H9 (cell line): ENCODE measurements around the gene OXSR1. TPM values are rescaled to one million over a fixed set of nuclear protein-coding genes. Genes with fewer than 3 reads are reported as not detected.

Source experiments
- DNase-seq: peaks from one replicate; pipeline ENCODE4 v3.0.0-alpha.2; 2017
- H2AFZ ChIP-seq: one replicate; pipeline ENCODE4 v1.6.1; 2013; ENCODE audit warnings: mild to moderate bottlenecking, low read length, control low read depth, moderate library complexity
- H2AK5ac ChIP-seq: 2 replicates; pipeline ENCODE4 v1.6.1; 2013; ENCODE audit warnings: low read length, control low read depth, mixed read lengths; ENCODE audit not compliant: insufficient read length
- H2BK120ac ChIP-seq: one replicate; pipeline ENCODE4 v1.6.1; 2013; ENCODE audit warnings: low read depth, mild to moderate bottlenecking, low read length, control low read depth, inconsistent platforms; ENCODE audit not compliant: poor library complexity, severe bottlenecking
- H2BK12ac ChIP-seq: 2 replicates; pipeline ENCODE4 v1.6.1; 2013; ENCODE audit warnings: low read length, control low read depth, mixed read lengths, low read depth; ENCODE audit not compliant: insufficient read length
- H2BK15ac ChIP-seq: 2 replicates; pipeline ENCODE4 v1.6.1; 2013; ENCODE audit warnings: low read depth, low read length, control low read depth
- H2BK20ac ChIP-seq: one replicate; pipeline ENCODE4 v1.6.1; 2013; ENCODE audit warnings: low read depth, mild to moderate bottlenecking, low read length, control low read depth, inconsistent platforms; ENCODE audit not compliant: poor library complexity, severe bottlenecking
- H2BK5ac ChIP-seq: 2 replicates; pipeline ENCODE4 v1.6.1; 2013; ENCODE audit warnings: low read length, control low read depth, mixed read lengths; ENCODE audit not compliant: insufficient read length
- H3K14ac ChIP-seq: 2 replicates; pipeline ENCODE4 v1.6.1; 2013; ENCODE audit warnings: low read length, control low read depth; ENCODE audit not compliant: insufficient read depth
- H3K18ac ChIP-seq: 2 replicates; pipeline ENCODE4 v1.6.1; 2013; ENCODE audit warnings: low read depth, mild to moderate bottlenecking, mixed read lengths, low read length, control low read depth; ENCODE audit not compliant: insufficient read length
- H3K23ac ChIP-seq: 2 replicates; pipeline ENCODE4 v1.6.1; 2013; ENCODE audit warnings: low read length, control low read depth, mixed read lengths, low read depth; ENCODE audit not compliant: insufficient read length
- H3K23me2 ChIP-seq: 2 replicates; pipeline ENCODE4 v1.6.1; 2013; ENCODE audit warnings: low read depth, mild to moderate bottlenecking, mixed read lengths, low read length, control low read depth; ENCODE audit not compliant: insufficient read length, poor library complexity, severe bottlenecking
- H3K27ac ChIP-seq: 2 replicates; pipeline ENCODE4 v1.5.1; 2013; ENCODE audit warnings: low read length, control low read depth, mixed read lengths, low read depth; ENCODE audit not compliant: insufficient read length
- H3K27me3 ChIP-seq: 2 replicates; pipeline ENCODE4 v1.6.1; 2013; ENCODE audit warnings: low read length, control low read depth, inconsistent platforms; ENCODE audit not compliant: insufficient read depth
- H3K4ac ChIP-seq: 2 replicates; pipeline ENCODE4 v1.6.1; 2013; ENCODE audit warnings: low read depth, mild to moderate bottlenecking, control low read depth, inconsistent platforms, low read length, moderate library complexity
- H3K4me1 ChIP-seq: 2 replicates; pipeline ENCODE4 v1.6.1; 2013; ENCODE audit warnings: low read length, control low read depth, inconsistent platforms; ENCODE audit not compliant: insufficient read depth
- H3K4me2 ChIP-seq: 2 replicates; pipeline ENCODE4 v1.6.1; 2013; ENCODE audit warnings: low read length, control low read depth, mixed read lengths; ENCODE audit not compliant: insufficient read length, insufficient read depth
- H3K56ac ChIP-seq: 2 replicates; pipeline ENCODE4 v1.6.1; 2013; ENCODE audit warnings: low read depth, mild to moderate bottlenecking, mixed read lengths, low read length, control low read depth; ENCODE audit not compliant: insufficient read length
- H3K79me1 ChIP-seq: 2 replicates; pipeline ENCODE4 v1.6.1; 2013; ENCODE audit warnings: low read depth, mild to moderate bottlenecking, moderate library complexity, low read length, control low read depth, inconsistent platforms; ENCODE audit not compliant: insufficient read depth, poor library complexity, severe bottlenecking
- H3K79me2 ChIP-seq: 2 replicates; pipeline ENCODE4 v1.6.1; 2013; ENCODE audit warnings: low read length, control low read depth, inconsistent platforms; ENCODE audit not compliant: insufficient read depth
- H3K9ac ChIP-seq: 2 replicates; pipeline ENCODE4 v1.6.1; 2013; ENCODE audit warnings: low read length, control low read depth, mixed read lengths; ENCODE audit not compliant: insufficient read length; ENCODE audit errors: extremely low read depth
- H3K9me3 ChIP-seq: one replicate; pipeline ENCODE4 v1.6.1; 2013; ENCODE audit warnings: low read depth, low read length, inconsistent platforms; ENCODE audit not compliant: control insufficient read depth
- H3T11ph ChIP-seq: one replicate; pipeline ENCODE4 v1.6.1; 2013; ENCODE audit warnings: mild to moderate bottlenecking, low read length, control low read depth, inconsistent platforms
- H4K20me1 ChIP-seq: one replicate; pipeline ENCODE4 v1.6.1; 2013; ENCODE audit not compliant: control insufficient read depth, insufficient read length, insufficient read depth
- H4K5ac ChIP-seq: 2 replicates; pipeline ENCODE4 v1.6.1; 2013; ENCODE audit warnings: low read depth, mild to moderate bottlenecking, mixed read lengths, low read length, control low read depth; ENCODE audit not compliant: insufficient read length
- H4K8ac ChIP-seq: replicated peaks from 2 replicates; pipeline ENCODE4 v1.6.1; 2013; ENCODE audit warnings: low read length, control low read depth, mixed read lengths, low read depth; ENCODE audit not compliant: insufficient read length
- H4K91ac ChIP-seq: 2 replicates; pipeline ENCODE4 v1.6.1; 2013; ENCODE audit warnings: low read depth, mild to moderate bottlenecking, moderate library complexity, mixed read lengths, low read length, control low read depth; ENCODE audit not compliant: insufficient read length
- H3K27ac Mint-ChIP-seq, 3 experiments: 2 replicates in 2 of 3; 3 replicates in 1 of 3; pipeline ENCODE4 v1.8.0; 2020 to 2021; ENCODE audit warnings: mixed read lengths in 3 of 3, mild to moderate bottlenecking in 1 of 3, moderate library complexity in 1 of 3
- H3K27me3 Mint-ChIP-seq: 2 replicates; pipeline ENCODE4 v1.8.0; 2021; ENCODE audit warnings: low read depth, mild to moderate bottlenecking, moderate library complexity, mixed read lengths
- H3K36me3 Mint-ChIP-seq, 3 experiments: 2 replicates in 2 of 3; 3 replicates in 1 of 3; pipeline ENCODE4 v1.8.0; 2020 to 2021; ENCODE audit warnings: low read depth in 3 of 3, mixed read lengths in 3 of 3; ENCODE audit not compliant: insufficient read depth in 1 of 3
- H3K4me1 Mint-ChIP-seq, 2 experiments: 2 replicates each; pipeline ENCODE4 v1.8.0; 2020; ENCODE audit warnings: mixed read lengths in 2 of 2
- H3K4me3 Mint-ChIP-seq, 2 experiments: 2 replicates in 1 of 2; 3 replicates in 1 of 2; pipeline ENCODE4 v1.8.0; 2020 to 2021; ENCODE audit warnings: mild to moderate bottlenecking in 2 of 2, mixed read lengths in 2 of 2, moderate library complexity in 1 of 2
- H3K9me3 Mint-ChIP-seq, 2 experiments: 2 replicates in 1 of 2; 3 replicates in 1 of 2; pipeline ENCODE4 v1.8.0; 2020; ENCODE audit warnings: mild to moderate bottlenecking in 2 of 2, mixed read lengths in 2 of 2, moderate library complexity in 1 of 2
- WGBS: extraction: QIAGEN DNeasy Blood & Tissue Kit; methylation state at CpG from one replicate; pipeline ENCODE4 v1.1.7; 2013; ENCODE audit warnings: missing lambda C conversion rate, low lambda C conversion rate, mixed read lengths; ENCODE audit not compliant: insufficient read length; ENCODE audit errors: extremely low coverage; 5-methylcytosine and 5-hydroxymethylcytosine counted together
- total RNA-seq: library from RNA; stranded (reverse); gene quantifications from 2 replicates; pipeline ENCODE4 v1.2.1, GENCODE V29; 2021
- TF ChIP-seq, protein P1 (sequence below): fragments of 200-600 bp; sonication (generic); conservative IDR thresholded peaks from 3 replicates; pipeline ENCODE4 v1.8.0; 2021; ENCODE audit warnings: antibody characterized with exemption, mild to moderate bottlenecking

The OXSR1 gene
- total RNA-seq, 1 experiment from 2014 or later = 54.1 TPM

DNA sequence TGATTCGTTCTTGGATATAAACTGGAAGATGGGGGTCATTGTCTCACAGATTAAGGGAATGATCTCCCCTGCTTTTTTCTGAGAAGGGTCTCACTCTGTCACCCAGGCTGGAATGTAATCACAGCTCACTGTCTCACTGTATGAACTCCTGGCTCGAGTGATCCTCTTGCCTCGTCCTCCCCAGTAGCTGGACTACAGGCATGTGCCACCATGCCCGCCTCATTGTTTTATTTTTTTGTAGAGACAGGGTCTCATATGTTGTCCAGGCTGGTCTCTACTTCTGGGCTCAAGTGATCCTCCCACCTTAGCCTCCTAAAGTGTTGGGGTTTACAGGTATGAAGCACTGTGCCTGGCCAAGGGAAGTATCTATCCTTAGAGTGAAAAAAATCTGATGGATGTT is 5.4 kb downstream of the OXSR1 start:
- Histone ChIP-seq H4K20me1 (no peaks in the 10 kb centered on the region), H3K4me2 (no peak overlapping the region), H3K14ac (no peak overlapping the region), H3K18ac (no peak overlapping the region), H3K79me2 (peaks cover 24% of the 10 kb centered on the region; the same call in 1 of the 2 replicates), H4K91ac (no peak overlapping the region), H2BK120ac (no peak overlapping the region), H3K23ac (no peak overlapping the region), H3K27ac (no peak overlapping the region), H2AFZ (no peak overlapping the region), H3T11ph (no peak overlapping the region), H3K9me3 (no peaks in the 10 kb centered on the region), H3K9ac (no peak overlapping the region), H3K27me3 (no peaks in the 10 kb centered on the region), H3K79me1 (peaks cover 8% of the 10 kb centered on the region), H4K5ac (no peak overlapping the region), H2BK5ac (no peak overlapping the region), H2BK15ac (no peak overlapping the region), H2BK12ac (no peak overlapping the region), H4K8ac (no peak overlapping the region), H2BK20ac (no peak overlapping the region), H3K56ac (no peak overlapping the region), H2AK5ac (no peak overlapping the region), H3K4ac (no peak overlapping the region), H3K23me2 (no peaks in the 10 kb centered on the region), H3K4me1 (peaks cover 3% of the 10 kb centered on the region; the same call in 1 of the 2 replicates)
- H3K9me3 Mint-ChIP-seq = no peaks in the 10 kb centered on the region
- no peaks in the 10 kb centered on the region for H3K27me3 Mint-ChIP-seq
- WGBS = no CpG with 5 or more reads among the region's 4 CpGs
- TF ChIP-seq, protein P1, sequence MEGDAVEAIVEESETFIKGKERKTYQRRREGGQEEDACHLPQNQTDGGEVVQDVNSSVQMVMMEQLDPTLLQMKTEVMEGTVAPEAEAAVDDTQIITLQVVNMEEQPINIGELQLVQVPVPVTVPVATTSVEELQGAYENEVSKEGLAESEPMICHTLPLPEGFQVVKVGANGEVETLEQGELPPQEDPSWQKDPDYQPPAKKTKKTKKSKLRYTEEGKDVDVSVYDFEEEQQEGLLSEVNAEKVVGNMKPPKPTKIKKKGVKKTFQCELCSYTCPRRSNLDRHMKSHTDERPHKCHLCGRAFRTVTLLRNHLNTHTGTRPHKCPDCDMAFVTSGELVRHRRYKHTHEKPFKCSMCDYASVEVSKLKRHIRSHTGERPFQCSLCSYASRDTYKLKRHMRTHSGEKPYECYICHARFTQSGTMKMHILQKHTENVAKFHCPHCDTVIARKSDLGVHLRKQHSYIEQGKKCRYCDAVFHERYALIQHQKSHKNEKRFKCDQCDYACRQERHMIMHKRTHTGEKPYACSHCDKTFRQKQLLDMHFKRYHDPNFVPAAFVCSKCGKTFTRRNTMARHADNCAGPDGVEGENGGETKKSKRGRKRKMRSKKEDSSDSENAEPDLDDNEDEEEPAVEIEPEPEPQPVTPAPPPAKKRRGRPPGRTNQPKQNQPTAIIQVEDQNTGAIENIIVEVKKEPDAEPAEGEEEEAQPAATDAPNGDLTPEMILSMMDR = no peak
- H3K27ac Mint-ChIP-seq = peak overlapping the region in 1 of 3 experiments; percentile 61; a peak in 2 of 7 replicates
- H3K4me1 Mint-ChIP-seq = peaks cover 35 to 39% of the 10 kb centered on the region in 2 experiments
- peaks cover 0 to 4% (median 0%) of the 10 kb centered on the region in 3 experiments; a peak in 3 of 7 replicates for H3K36me3 Mint-ChIP-seq
- DNase-seq = no peak
- no peak overlapping the region for H3K4me3 Mint-ChIP-seq
